Fibroblast of lung (primary cell): ENCODE data around the gene SERPINB7.

Experiments used
- EZH2 ChIP-seq: IDR thresholded peaks from 2 replicates; pipeline ENCODE4 v1.5.1; 2012; ENCODE audit warnings: low read length, control low read depth, mild to moderate bottlenecking; ENCODE audit errors: missing control alignments
- TF ChIP-seq, protein P1 (sequence below), 2 donors: IDR thresholded peaks in 1 of 2; conservative IDR thresholded peaks in 1 of 2; 1 replicate in 1 of 2; 2 replicates in 1 of 2; pipeline ENCODE4 v1.5.1; 2011 to 2012; ENCODE audit warnings: low read length in 2 of 2, control low read depth in 1 of 2, inconsistent platforms in 1 of 2, low read depth in 1 of 2, mild to moderate bottlenecking in 1 of 2

DNA sequence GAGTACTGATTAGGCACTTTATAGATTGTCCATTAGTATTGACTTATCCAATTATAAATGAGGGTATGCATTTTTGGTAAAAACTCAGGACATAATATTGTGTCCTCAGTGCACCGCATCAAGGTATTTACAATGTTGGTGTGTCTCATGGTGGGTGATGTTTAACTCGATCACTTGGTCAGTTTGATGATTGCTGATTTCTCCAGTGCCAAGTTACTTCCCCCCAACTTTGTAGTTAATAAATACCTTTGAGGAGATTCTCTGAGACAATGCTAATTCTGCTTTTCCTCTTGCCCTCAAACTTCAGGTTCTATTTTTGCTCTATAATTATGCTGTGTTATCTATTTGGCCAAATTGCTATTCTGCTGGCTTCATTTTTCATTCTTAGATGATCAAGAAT is 28.2 kb upstream of the SERPINB7 start:
- TF ChIP-seq, protein P1, sequence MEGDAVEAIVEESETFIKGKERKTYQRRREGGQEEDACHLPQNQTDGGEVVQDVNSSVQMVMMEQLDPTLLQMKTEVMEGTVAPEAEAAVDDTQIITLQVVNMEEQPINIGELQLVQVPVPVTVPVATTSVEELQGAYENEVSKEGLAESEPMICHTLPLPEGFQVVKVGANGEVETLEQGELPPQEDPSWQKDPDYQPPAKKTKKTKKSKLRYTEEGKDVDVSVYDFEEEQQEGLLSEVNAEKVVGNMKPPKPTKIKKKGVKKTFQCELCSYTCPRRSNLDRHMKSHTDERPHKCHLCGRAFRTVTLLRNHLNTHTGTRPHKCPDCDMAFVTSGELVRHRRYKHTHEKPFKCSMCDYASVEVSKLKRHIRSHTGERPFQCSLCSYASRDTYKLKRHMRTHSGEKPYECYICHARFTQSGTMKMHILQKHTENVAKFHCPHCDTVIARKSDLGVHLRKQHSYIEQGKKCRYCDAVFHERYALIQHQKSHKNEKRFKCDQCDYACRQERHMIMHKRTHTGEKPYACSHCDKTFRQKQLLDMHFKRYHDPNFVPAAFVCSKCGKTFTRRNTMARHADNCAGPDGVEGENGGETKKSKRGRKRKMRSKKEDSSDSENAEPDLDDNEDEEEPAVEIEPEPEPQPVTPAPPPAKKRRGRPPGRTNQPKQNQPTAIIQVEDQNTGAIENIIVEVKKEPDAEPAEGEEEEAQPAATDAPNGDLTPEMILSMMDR (conservative IDR thresholded peaks at IDR 0.05 in 1 of 2, IDR thresholded peaks at IDR 0.05 in 1 of 2; ENCODE audit: low read depth in 1 of 2, low read length in 2 of 2) = no peak
- no peak for TF ChIP-seq EZH2
